CD14-positive monocyte (primary cell): ENCODE data around the gene ZFP36L1. TPM values are rescaled to one million over a fixed set of nuclear protein-coding genes. Genes with fewer than 3 reads are reported as not detected.

Source experiments
- DNase-seq, 3 donors: peaks; one replicate each; pipeline ENCODE4 v3.0.0-alpha.2; 2011 to 2022
- H2AFZ ChIP-seq: 2 replicates; pipeline ENCODE4 v1.6.0; 2012; ENCODE audit warnings: mild to moderate bottlenecking, low read depth, low read length, inconsistent platforms; ENCODE audit not compliant: insufficient read depth, poor library complexity, severe bottlenecking
- H3K27ac ChIP-seq, 2 donors: 1 replicate in 1 of 2; 2 replicates in 1 of 2; pipeline ENCODE4 v1.5.1; 2012 to 2013; ENCODE audit warnings: low read length in 2 of 2, control low read depth in 1 of 2, inconsistent platforms in 1 of 2, low read depth in 1 of 2, mild to moderate bottlenecking in 1 of 2
- H3K27me3 ChIP-seq, 2 donors: one replicate each; pipeline versions ENCODE4 v1.6.0 to v1.6.1; 2011 to 2013; ENCODE audit warnings: low read length in 2 of 2; ENCODE audit not compliant: control insufficient read depth in 2 of 2, insufficient read depth in 2 of 2
- H3K36me3 ChIP-seq, 2 donors: replicated peaks in 1 of 2; 1 replicate in 1 of 2; 2 replicates in 1 of 2; pipeline versions ENCODE4 v1.5.1 to v1.6.1; 2012 to 2013; ENCODE audit warnings: low read length in 2 of 2, control low read depth in 1 of 2, inconsistent platforms in 1 of 2, mild to moderate bottlenecking in 1 of 2; ENCODE audit not compliant: insufficient read depth in 2 of 2, control insufficient read depth in 1 of 2
- H3K4me1 ChIP-seq, 2 donors: 1 replicate in 1 of 2; 2 replicates in 1 of 2; pipeline versions ENCODE4 v1.5.1 to v1.6.1; 2012 to 2013; ENCODE audit warnings: low read length in 2 of 2, control low read depth in 1 of 2, inconsistent platforms in 1 of 2, mild to moderate bottlenecking in 1 of 2, moderate library complexity in 1 of 2; ENCODE audit not compliant: insufficient read depth in 2 of 2, control insufficient read depth in 1 of 2
- H3K4me2 ChIP-seq: replicated peaks from 2 replicates; pipeline ENCODE3; 2012; ENCODE audit warnings: low read length, moderate library complexity, mild to moderate bottlenecking; ENCODE audit not compliant: poor library complexity, severe bottlenecking; ENCODE audit errors: extremely low read depth
- H3K4me3 ChIP-seq, 3 experiments: fragments of 200-600 bp in 1 of 3; sonication (generic) in 1 of 3; replicated peaks in 1 of 3; 1 replicate in 2 of 3; 2 replicates in 1 of 3; pipeline ENCODE4 v1.5.1; 2011 to 2013; ENCODE audit warnings: low read length in 3 of 3, mild to moderate bottlenecking in 3 of 3, control low read depth in 2 of 3, low read depth in 2 of 3, inconsistent platforms in 1 of 3, moderate library complexity in 1 of 3
- H3K79me2 ChIP-seq: 2 replicates; pipeline ENCODE4 v1.6.0; 2012; ENCODE audit warnings: mild to moderate bottlenecking, control low read depth, inconsistent platforms, low read length, moderate library complexity; ENCODE audit not compliant: insufficient read depth
- H3K9ac ChIP-seq: 2 replicates; pipeline ENCODE4 v1.6.0; 2017; ENCODE audit warnings: low read length, mild to moderate bottlenecking; ENCODE audit not compliant: insufficient read depth, poor library complexity, severe bottlenecking
- H3K9me3 ChIP-seq, 2 donors: replicated peaks in 1 of 2; 1 replicate in 1 of 2; 2 replicates in 1 of 2; pipeline versions ENCODE4 v1.5.1 to v1.6.1; 2012 to 2013; ENCODE audit warnings: low read length in 2 of 2, control low read depth in 1 of 2; ENCODE audit not compliant: control insufficient read depth in 1 of 2, insufficient read depth in 1 of 2
- H4K20me1 ChIP-seq: 2 replicates; pipeline ENCODE4 v1.6.0; 2012; ENCODE audit warnings: mild to moderate bottlenecking, low read length, control low read depth, moderate library complexity; ENCODE audit not compliant: insufficient read depth
- H3K27ac Mint-ChIP-seq, 7 donors: one replicate each; pipeline ENCODE4 v1.8.0; 2020; ENCODE audit warnings: mild to moderate bottlenecking in 7 of 7, mixed read lengths in 7 of 7, moderate library complexity in 6 of 7, inconsistent platforms in 2 of 7
- H3K27me3 Mint-ChIP-seq, 3 donors: one replicate each; pipeline ENCODE4 v1.8.0; 2021 to 2022; ENCODE audit warnings: low read depth in 3 of 3, mild to moderate bottlenecking in 3 of 3, mixed read lengths in 3 of 3, moderate library complexity in 3 of 3, inconsistent platforms in 1 of 3
- H3K36me3 Mint-ChIP-seq, 2 donors: one replicate each; pipeline ENCODE4 v1.8.0; 2020; ENCODE audit warnings: mixed read lengths in 2 of 2, inconsistent platforms in 1 of 2, mild to moderate bottlenecking in 1 of 2
- H3K4me1 Mint-ChIP-seq: one replicate; pipeline ENCODE4 v1.8.0; 2020; ENCODE audit warnings: mild to moderate bottlenecking, mixed read lengths
- H3K4me3 Mint-ChIP-seq, 2 donors: one replicate each; pipeline ENCODE4 v1.8.0; 2020; ENCODE audit warnings: mild to moderate bottlenecking in 2 of 2, mixed read lengths in 2 of 2, moderate library complexity in 1 of 2
- H3K9me3 Mint-ChIP-seq, 7 donors: one replicate each; pipeline ENCODE4 v1.8.0; 2020 to 2022; ENCODE audit warnings: mixed read lengths in 7 of 7, mild to moderate bottlenecking in 6 of 7, moderate library complexity in 6 of 7, inconsistent platforms in 2 of 7
- WGBS: methylation state at CpG from one replicate; pipeline ENCODE4 v1.1.5; 2013; ENCODE audit warnings: missing lambda C conversion rate; ENCODE audit not compliant: insufficient coverage; 5-methylcytosine and 5-hydroxymethylcytosine counted together
- intact Hi-C, 2 donors: fragments of 100-400 bp; cut with micrococcal nuclease; formaldehyde crosslinking; loops; one replicate each; pipeline versions ENCODE4 v1.15.0 to v1.15.1; 2023
- polyA plus RNA-seq, 3 donors: library from polyadenylated mRNA; depleted of rRNA in 1 of 3; unstranded in 2 of 3; stranded (reverse) in 1 of 3; fragments of 300-500 nt in 2 of 3; fragments of >200 nt in 1 of 3; fragmentation: Illumina TruSeq in 2 of 3; gene quantifications; 1 replicate in 2 of 3; 2 replicates in 1 of 3; pipeline ENCODE4 v1.2.3, GENCODE V29; 2012 to 2021
- TF ChIP-seq, protein P1 (sequence below): fragments of 200-600 bp; IDR thresholded peaks from one replicate; pipeline ENCODE4 v1.8.0; 2022; ENCODE audit warnings: antibody characterized with exemption, mild to moderate bottlenecking

ZFP36L1 gene
- polyA plus RNA-seq, 3 donors, result 151 to 934 (median 185) TPM

DNA sequence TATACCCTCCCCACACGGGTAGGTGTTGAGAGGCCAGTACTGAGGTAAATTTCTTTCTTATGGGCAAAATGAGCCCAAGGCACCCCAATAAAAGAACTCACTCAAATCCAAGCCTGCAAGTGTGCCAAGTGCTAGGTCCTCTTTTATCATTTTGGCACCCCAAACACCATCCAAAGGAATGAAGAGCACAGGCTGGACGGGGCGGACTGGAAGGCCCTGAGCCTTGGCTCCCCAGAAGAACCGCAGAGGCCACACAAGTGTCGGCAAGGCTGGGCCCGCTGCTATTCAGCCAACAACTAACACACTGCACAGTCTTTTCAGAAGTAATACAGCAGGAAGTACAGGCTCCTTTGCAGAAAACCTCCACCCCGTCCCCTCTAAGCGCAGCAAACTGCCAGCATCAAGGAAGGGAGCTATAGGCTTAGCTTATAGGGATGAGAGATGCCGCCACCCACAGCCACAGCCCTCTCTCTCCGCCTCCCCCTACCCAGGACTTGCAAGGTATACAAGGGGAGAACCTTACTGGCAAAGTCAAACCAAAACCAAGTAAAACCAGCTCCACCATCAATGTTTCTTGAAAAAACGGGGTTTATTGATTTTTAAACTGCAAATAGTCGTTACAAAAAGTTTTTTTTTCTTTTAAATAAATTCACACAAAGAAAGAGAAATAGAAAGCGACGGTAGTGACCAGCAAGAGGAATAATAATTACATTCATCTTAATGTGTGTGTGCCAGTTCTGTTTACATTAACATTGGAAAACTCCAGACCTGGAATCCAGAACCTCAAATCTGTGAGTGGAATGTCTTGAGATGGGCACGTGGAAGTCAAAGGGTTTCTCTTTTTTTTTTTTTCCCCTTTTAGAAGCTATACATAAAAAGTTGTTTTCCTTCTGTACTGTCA is 5.5 kb downstream of the ZFP36L1 start:
- H3K4me3 ChIP-seq, result peak overlapping the region in 1 of 3 experiments; percentile 16

DNA sequence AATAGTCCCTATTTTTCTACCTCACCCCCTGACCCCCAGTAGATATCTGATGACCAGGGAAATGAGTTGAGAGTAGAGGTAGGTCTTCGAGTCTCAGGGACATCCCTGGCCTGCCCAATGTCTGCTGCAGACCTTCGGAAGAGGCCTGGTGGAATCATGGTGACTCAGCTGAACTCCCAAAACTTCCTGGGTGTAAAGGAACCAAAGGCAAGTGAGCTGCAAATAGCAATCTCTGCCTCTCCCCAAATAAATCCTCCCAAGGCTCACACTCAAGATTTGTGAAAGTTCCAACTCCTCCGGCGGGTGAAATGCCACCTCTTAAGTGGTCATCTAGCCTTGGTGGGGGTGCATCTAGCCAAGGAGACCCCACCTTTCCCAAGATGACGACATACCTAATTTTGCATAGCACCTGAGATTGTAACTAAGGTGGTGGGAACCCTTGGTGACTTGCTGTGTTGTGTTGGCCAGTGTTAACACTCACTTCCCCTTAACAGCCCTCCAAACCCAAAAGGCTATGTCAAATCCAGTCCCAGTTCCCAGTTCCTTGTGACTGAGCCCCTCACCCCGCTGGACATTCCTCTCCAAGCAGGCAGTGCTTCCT is 6.3 kb downstream of the ZFP36L1 start:
- peaks cover 37 to 47% of the 10 kb centered on the region in 2 donors for H3K36me3 ChIP-seq
- 14% methylated on average over 1 of the region's 6 CpGs for whole genome bisulfite sequencing
- peak overlapping the region in 1 of 2 donors; percentile 50 for H3K27ac ChIP-seq
- DNase-seq, result no peak
- no peaks in the 10 kb centered on the region for H3K9me3 ChIP-seq
- peaks cover 4 to 24% (median 5%) of the 10 kb centered on the region in 3 donors for H3K27me3 Mint-ChIP-seq
- H3K4me1 ChIP-seq, result peaks cover 22 to 50% of the 10 kb centered on the region in 2 donors
- no peak overlapping the region for H2AFZ ChIP-seq
- peaks cover 52 to 53% of the 10 kb centered on the region in 2 donors for H3K36me3 Mint-ChIP-seq
- H3K27me3 ChIP-seq, result no peaks in the 10 kb centered on the region
- peak overlapping the region in 1 of 2 donors; percentile 45 for H3K4me3 Mint-ChIP-seq
- peaks cover 53% of the 10 kb centered on the region for H4K20me1 ChIP-seq
- H3K27ac Mint-ChIP-seq, result peak overlapping the region; percentile 30 to 89 (median 82)
- H3K4me3 ChIP-seq, result no peak overlapping the region
- intact Hi-C loops, result no loop called here
- no peak overlapping the region for H3K9ac ChIP-seq
- peaks cover 49% of the 10 kb centered on the region for H3K4me1 Mint-ChIP-seq
- TF ChIP-seq, protein P1, sequence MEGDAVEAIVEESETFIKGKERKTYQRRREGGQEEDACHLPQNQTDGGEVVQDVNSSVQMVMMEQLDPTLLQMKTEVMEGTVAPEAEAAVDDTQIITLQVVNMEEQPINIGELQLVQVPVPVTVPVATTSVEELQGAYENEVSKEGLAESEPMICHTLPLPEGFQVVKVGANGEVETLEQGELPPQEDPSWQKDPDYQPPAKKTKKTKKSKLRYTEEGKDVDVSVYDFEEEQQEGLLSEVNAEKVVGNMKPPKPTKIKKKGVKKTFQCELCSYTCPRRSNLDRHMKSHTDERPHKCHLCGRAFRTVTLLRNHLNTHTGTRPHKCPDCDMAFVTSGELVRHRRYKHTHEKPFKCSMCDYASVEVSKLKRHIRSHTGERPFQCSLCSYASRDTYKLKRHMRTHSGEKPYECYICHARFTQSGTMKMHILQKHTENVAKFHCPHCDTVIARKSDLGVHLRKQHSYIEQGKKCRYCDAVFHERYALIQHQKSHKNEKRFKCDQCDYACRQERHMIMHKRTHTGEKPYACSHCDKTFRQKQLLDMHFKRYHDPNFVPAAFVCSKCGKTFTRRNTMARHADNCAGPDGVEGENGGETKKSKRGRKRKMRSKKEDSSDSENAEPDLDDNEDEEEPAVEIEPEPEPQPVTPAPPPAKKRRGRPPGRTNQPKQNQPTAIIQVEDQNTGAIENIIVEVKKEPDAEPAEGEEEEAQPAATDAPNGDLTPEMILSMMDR, result no peak
- peaks cover 27% of the 10 kb centered on the region for H3K79me2 ChIP-seq
- H3K4me2 ChIP-seq, result no peak overlapping the region
- peaks cover 0 to 11% (median 0%) of the 10 kb centered on the region in 7 donors for H3K9me3 Mint-ChIP-seq

More for the DNA sequence above, 5.5 kb downstream of the ZFP36L1 start:
- H3K4me3 Mint-ChIP-seq, result peak overlapping the region; percentile 7 to 45
- peaks cover 0 to 11% (median 0%) of the 10 kb centered on the region in 7 donors for H3K9me3 Mint-ChIP-seq
- 96% methylated on average over 4 of the region's 15 CpGs for WGBS
- Histone ChIP-seq H4K20me1 (peaks cover 61% of the 10 kb centered on the region), H3K36me3 (peaks cover 37 to 49% of the 10 kb centered on the region in 2 donors), H3K27ac (peak overlapping the region in 1 of 2 donors; percentile 50), H3K4me2 (peak overlapping the region; percentile 14), H3K9me3 (no peaks in the 10 kb centered on the region), H3K4me1 (peaks cover 22 to 50% of the 10 kb centered on the region in 2 donors), H2AFZ (no peak overlapping the region), H3K9ac (no peak overlapping the region), H3K79me2 (peaks cover 34% of the 10 kb centered on the region), H3K27me3 (no peaks in the 10 kb centered on the region)
- DNase-seq, result no peak
- H3K36me3 Mint-ChIP-seq, result peaks cover 53 to 55% of the 10 kb centered on the region in 2 donors
- peaks cover 47% of the 10 kb centered on the region for H3K4me1 Mint-ChIP-seq
- peaks cover 4 to 21% (median 7%) of the 10 kb centered on the region in 3 donors for H3K27me3 Mint-ChIP-seq
- intact Hi-C loops, result no loop called here
- peak overlapping the region; percentile 14 to 89 (median 81) for H3K27ac Mint-ChIP-seq
- TF ChIP-seq, protein P1, result no peak
